ENCODE data around the gene CLSTN3. TPM values are rescaled to one million over a fixed set of nuclear protein-coding genes. Genes with fewer than 3 reads are reported as not detected.

The CLSTN3 gene
- total RNA-seq, 2 donors from 2014 or later = 27.5 to 64.9 TPM

DNA sequence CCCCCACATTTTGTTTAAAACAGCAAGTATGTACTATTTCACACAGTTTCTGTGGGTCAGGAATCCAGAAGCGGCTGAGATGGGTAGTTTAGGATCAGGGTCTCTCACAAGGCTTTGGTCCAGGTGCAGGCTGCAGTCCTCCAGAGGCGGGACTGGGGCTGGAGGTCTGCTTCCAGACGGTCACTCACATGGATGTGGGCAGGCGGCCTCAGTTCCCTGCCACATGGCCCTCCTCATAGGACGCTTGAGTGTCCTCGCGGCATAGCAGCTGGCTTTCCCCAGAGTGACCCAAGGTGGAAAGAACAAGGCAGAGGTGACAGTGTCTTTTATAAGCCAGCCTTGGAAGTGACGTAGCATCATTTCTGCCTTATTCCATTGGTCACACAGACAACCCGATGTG lies 13.3 kb upstream of the CLSTN3 start:
- ATAC-seq (no peak), DNase-seq (no peak)
- intact Hi-C loops (cut with DNase I) = loop anchor here (10.0 kb wide), 1 partner anchor 72 kb away; no protein-coding TSS in a partner anchor
- Histone ChIP-seq H3K9me3 (no peaks in the 10 kb centered on the region), H3K4me1 (peaks cover 5% of the 10 kb centered on the region), H3K36me3 (replicated peaks in 1 of 2; ENCODE audit: insufficient read depth in 1 of 2, low read depth in 2 of 2) (no peaks in the 10 kb centered on the region), H3K4me3 (no peak overlapping the region), H3K27me3 (no peaks in the 10 kb centered on the region), H3K27ac (no peak overlapping the region)
- WGBS, 2 donors = 82 to 89% methylated on average over 6 to 9 of the region's 9 CpGs
- no peak for TF ChIP-seq POLR2A (IDR thresholded peaks at IDR 0.05)
- TF ChIP-seq, protein P1, sequence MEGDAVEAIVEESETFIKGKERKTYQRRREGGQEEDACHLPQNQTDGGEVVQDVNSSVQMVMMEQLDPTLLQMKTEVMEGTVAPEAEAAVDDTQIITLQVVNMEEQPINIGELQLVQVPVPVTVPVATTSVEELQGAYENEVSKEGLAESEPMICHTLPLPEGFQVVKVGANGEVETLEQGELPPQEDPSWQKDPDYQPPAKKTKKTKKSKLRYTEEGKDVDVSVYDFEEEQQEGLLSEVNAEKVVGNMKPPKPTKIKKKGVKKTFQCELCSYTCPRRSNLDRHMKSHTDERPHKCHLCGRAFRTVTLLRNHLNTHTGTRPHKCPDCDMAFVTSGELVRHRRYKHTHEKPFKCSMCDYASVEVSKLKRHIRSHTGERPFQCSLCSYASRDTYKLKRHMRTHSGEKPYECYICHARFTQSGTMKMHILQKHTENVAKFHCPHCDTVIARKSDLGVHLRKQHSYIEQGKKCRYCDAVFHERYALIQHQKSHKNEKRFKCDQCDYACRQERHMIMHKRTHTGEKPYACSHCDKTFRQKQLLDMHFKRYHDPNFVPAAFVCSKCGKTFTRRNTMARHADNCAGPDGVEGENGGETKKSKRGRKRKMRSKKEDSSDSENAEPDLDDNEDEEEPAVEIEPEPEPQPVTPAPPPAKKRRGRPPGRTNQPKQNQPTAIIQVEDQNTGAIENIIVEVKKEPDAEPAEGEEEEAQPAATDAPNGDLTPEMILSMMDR (IDR thresholded peaks at IDR 0.05) = no peak

DNA sequence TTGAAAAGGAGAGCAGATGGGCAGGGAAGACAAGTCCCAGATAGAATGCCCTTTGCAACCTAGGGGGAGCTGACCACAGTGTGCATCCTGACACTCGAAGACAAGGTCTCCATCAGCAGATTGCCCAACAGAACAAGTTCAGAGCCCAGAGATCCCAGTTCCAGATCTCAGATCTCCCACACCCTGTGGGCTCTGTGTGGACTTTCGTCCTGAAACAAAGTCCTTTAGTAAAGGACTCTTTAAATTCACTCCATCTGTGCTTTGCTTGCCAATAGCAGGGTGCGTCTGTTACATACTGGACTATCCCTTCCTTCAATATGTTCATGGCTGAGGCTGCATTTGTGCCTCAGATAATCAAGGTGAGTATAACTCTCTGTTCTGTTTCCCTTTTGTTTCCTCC lies 12.5 kb upstream of the CLSTN3 start:
- intact Hi-C loops (cut with DNase I) = loop anchor here (10.0 kb wide), 1 partner anchor 73 kb away; no protein-coding TSS in a partner anchor
- H3K4me3 ChIP-seq = no peak overlapping the region
- no peak for ATAC-seq
- WGBS, 2 donors = 82% methylated on average over 3 of the region's 3 CpGs
- no peak for TF ChIP-seq POLR2A (IDR thresholded peaks at IDR 0.05)
- TF ChIP-seq, protein P1 (IDR thresholded peaks at IDR 0.05) = no peak
- H3K4me1 ChIP-seq = peaks cover 5% of the 10 kb centered on the region
- H3K36me3 ChIP-seq (replicated peaks in 1 of 2; ENCODE audit: insufficient read depth in 1 of 2, low read depth in 2 of 2) = no peaks in the 10 kb centered on the region
- no peaks in the 10 kb centered on the region for H3K9me3 ChIP-seq
- no peak for DNase-seq
- H3K27me3 ChIP-seq = no peaks in the 10 kb centered on the region
- H3K27ac ChIP-seq = no peak overlapping the region

DNA sequence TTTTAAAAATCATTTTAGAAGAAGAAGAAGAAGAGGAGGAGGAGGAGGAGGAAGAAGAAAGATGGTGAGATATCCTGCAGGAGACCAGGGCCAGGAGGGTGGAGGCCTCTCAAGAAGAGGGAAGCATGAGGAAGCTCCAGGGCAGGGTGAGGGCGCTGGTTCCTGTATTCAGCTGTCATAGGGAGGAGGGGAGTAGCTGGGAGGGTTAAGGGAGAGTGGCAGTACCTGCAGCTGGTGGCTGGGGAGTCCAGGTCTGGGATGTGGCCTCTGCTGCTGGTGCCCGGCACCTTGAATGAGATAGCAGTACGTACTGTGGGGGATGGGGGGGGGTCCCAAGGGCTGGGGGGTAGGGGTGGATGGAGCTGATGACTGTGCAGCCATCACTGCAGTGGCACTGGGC lies 11.3 kb upstream of the CLSTN3 start:
- WGBS, 2 donors = 73 to 78% methylated on average over 3 of the region's 3 CpGs
- DNase-seq (no peak), ATAC-seq (no peak)
- no peak overlapping the region for H3K27ac ChIP-seq
- H3K27me3 ChIP-seq = no peaks in the 10 kb centered on the region
- H3K9me3 ChIP-seq = no peaks in the 10 kb centered on the region
- no peaks in the 10 kb centered on the region for H3K36me3 ChIP-seq (replicated peaks in 1 of 2; ENCODE audit: insufficient read depth in 1 of 2, low read depth in 2 of 2)
- H3K4me3 ChIP-seq = no peak overlapping the region
- intact Hi-C loops (cut with DNase I) = loop anchor here (10.0 kb wide), 1 partner anchor 74 kb away; no protein-coding TSS in a partner anchor
- TF ChIP-seq POLR2A (IDR thresholded peaks at IDR 0.05) = no peak
- TF ChIP-seq, protein P1 (IDR thresholded peaks at IDR 0.05) = no peak
- H3K4me1 ChIP-seq = peaks cover 9% of the 10 kb centered on the region

DNA sequence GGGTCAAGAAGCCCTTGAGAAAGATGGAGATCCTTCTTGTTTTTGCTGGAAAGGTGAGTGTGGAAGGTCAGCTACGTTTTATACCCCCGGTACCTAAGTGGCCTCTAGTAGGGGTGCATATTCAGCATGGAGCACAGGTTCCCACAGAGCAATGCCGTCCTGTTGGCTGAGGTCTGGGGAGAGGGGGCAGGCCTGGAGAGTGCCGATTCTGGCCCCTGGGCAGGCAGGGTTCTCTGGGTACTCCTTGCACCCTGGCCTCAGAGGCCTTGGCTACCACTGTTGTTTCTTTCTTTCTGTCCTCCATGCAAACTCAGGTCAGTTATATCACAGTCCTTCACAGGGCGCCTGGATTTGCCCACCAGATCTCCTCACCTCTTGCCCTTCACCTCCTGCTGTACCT lies 10.0 kb upstream of the CLSTN3 start:
- no peak for ATAC-seq
- DNase-seq = no peak
- no peak for TF ChIP-seq POLR2A (IDR thresholded peaks at IDR 0.05)
- WGBS, 2 donors = 74 to 75% methylated on average over 3 to 5 of the region's 5 CpGs
- Histone ChIP-seq H3K4me1 (peaks cover 9% of the 10 kb centered on the region), H3K27ac (no peak overlapping the region), H3K36me3 (replicated peaks in 1 of 2; ENCODE audit: insufficient read depth in 1 of 2, low read depth in 2 of 2) (no peaks in the 10 kb centered on the region), H3K27me3 (no peaks in the 10 kb centered on the region), H3K9me3 (no peaks in the 10 kb centered on the region), H3K4me3 (no peak overlapping the region)
- intact Hi-C loops (cut with DNase I) = no loop called here

DNA sequence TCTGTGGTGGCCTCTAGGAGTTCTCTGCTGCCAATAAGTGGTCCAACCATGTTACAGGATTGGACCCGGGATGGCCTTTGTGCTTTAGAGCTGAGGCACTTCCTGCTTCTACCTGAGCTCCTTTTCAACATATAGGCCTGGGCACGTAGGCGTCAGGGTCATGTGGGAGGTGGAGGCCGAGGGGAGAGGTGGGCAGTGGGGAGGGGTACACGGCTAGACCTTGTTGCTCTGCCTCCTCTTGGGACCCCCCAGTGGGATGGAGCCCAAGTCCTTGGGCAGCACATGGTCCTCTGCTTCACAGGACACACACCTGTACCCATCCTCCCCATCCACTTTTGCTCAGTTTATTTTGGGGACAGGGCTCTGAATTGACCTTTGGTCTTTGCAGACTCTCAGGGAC lies 8.8 kb upstream of the CLSTN3 start:
- no peak for TF ChIP-seq POLR2A (IDR thresholded peaks at IDR 0.05)
- TF ChIP-seq, protein P1 (IDR thresholded peaks at IDR 0.05) = no peak

More for the DNA sequence above, 8.8 kb upstream of the CLSTN3 start:
- ATAC-seq (no peak), DNase-seq (no peak)
- no peaks in the 10 kb centered on the region for H3K27me3 ChIP-seq
- H3K4me1 ChIP-seq = peaks cover 9% of the 10 kb centered on the region
- intact Hi-C loops (cut with DNase I) = no loop called here
- no peaks in the 10 kb centered on the region for H3K9me3 ChIP-seq
- no peak overlapping the region for H3K27ac ChIP-seq
- H3K4me3 ChIP-seq = no peak overlapping the region
- 70 to 76% methylated on average over 3 to 5 of the region's 5 CpGs for WGBS, 2 donors
- H3K36me3 ChIP-seq (replicated peaks in 1 of 2; ENCODE audit: insufficient read depth in 1 of 2, low read depth in 2 of 2) = no peaks in the 10 kb centered on the region
